Neutrophil (primary cell): ENCODE results near the gene PLCL1.

Experiments
- H3K27ac ChIP-seq: fragments of 200-600 bp; sonication (generic); 2 replicates; pipeline ENCODE4 v1.5.1; 2016; ENCODE audit warnings: mild to moderate bottlenecking, moderate library complexity
- H3K27me3 ChIP-seq: fragments of 200-600 bp; sonication (generic); 2 replicates; pipeline ENCODE4 v1.6.0; 2016; ENCODE audit warnings: mild to moderate bottlenecking
- H3K36me3 ChIP-seq: fragments of 200-600 bp; sonication (generic); 2 replicates; pipeline ENCODE4 v1.5.1; 2017
- H3K4me1 ChIP-seq, 2 experiments: fragments of 200-600 bp in 1 of 2; sonication (generic) in 1 of 2; 1 replicate in 1 of 2; 2 replicates in 1 of 2; pipeline versions ENCODE4 v1.5.1 to v1.6.1; 2013 to 2016; ENCODE audit warnings: low read depth in 1 of 2, low read length in 1 of 2, mild to moderate bottlenecking in 1 of 2, moderate library complexity in 1 of 2; ENCODE audit not compliant: control insufficient read depth in 1 of 2, insufficient read depth in 1 of 2
- H3K4me3 ChIP-seq, 2 experiments: fragments of 200-600 bp in 1 of 2; sonication (generic) in 1 of 2; 1 replicate in 1 of 2; 2 replicates in 1 of 2; pipeline ENCODE4 v1.5.1; 2013 to 2016; ENCODE audit warnings: low read depth in 1 of 2, low read length in 1 of 2, mild to moderate bottlenecking in 1 of 2, moderate library complexity in 1 of 2
- H3K9me3 ChIP-seq: fragments of 200-600 bp; sonication (generic); 2 replicates; pipeline ENCODE4 v1.5.1; 2016
- CTCF ChIP-seq: fragments of 200-600 bp; sonication (generic); IDR thresholded peaks from 2 replicates; pipeline ENCODE4 v1.5.1; 2016; ENCODE audit warnings: antibody characterized with exemption

PLCL1 gene

GRCh38 chr2:197878792-197879191, 74.4 kb downstream of the PLCL1 start:
- Histone ChIP-seq H3K36me3 (no peaks in the 10 kb centered on the region), H3K27ac (no peak overlapping the region), H3K4me3 (no peak overlapping the region), H3K27me3 (no peaks in the 10 kb centered on the region), H3K9me3 (no peaks in the 10 kb centered on the region), H3K4me1 (peaks cover 4 to 32% of the 10 kb centered on the region in 2 experiments)
- no peak for TF ChIP-seq CTCF

GRCh38 chr2:197879812-197880408, 75.5 kb downstream of the PLCL1 start:
- peaks cover 4 to 32% of the 10 kb centered on the region in 2 experiments for H3K4me1 ChIP-seq
- TF ChIP-seq CTCF: no peak
- H3K9me3 ChIP-seq: no peaks in the 10 kb centered on the region
- H3K36me3 ChIP-seq: no peaks in the 10 kb centered on the region
- no peaks in the 10 kb centered on the region for H3K27me3 ChIP-seq
- no peak overlapping the region for H3K27ac ChIP-seq
- H3K4me3 ChIP-seq: no peak overlapping the region

GRCh38 chr2:197883354-197884032, 79.1 kb downstream of the PLCL1 start:
- Histone ChIP-seq H3K36me3 (no peaks in the 10 kb centered on the region), H3K9me3 (no peaks in the 10 kb centered on the region), H3K4me1 (peaks cover 0 to 5% of the 10 kb centered on the region in 2 experiments), H3K4me3 (no peak overlapping the region), H3K27me3 (no peaks in the 10 kb centered on the region), H3K27ac (no peak overlapping the region)
- no peak for TF ChIP-seq CTCF

- Histone ChIP-seq H3K4me1 (peaks cover 0 to 9% of the 10 kb centered on the region in 2 experiments), H3K36me3 (no peaks in the 10 kb centered on the region), H3K9me3 (no peaks in the 10 kb centered on the region), H3K27me3 (no peaks in the 10 kb centered on the region), H3K4me3 (no peak overlapping the region), H3K27ac (no peak overlapping the region)
- TF ChIP-seq CTCF: no peak
Measured at GRCh38 chr2:197884252-197884651, 79.9 kb downstream of the PLCL1 start.

- no peak overlapping the region for H3K27ac ChIP-seq
- H3K9me3 ChIP-seq: no peaks in the 10 kb centered on the region
- no peaks in the 10 kb centered on the region for H3K27me3 ChIP-seq
- peaks cover 0 to 11% of the 10 kb centered on the region in 2 experiments for H3K4me1 ChIP-seq
- no peak overlapping the region for H3K4me3 ChIP-seq
- TF ChIP-seq CTCF: no peak
- H3K36me3 ChIP-seq: no peaks in the 10 kb centered on the region
Measured at GRCh38 chr2:197885126-197885525, 80.7 kb downstream of the PLCL1 start.
